ENCODE data around the gene ZKSCAN4.

The ZKSCAN4 gene

GRCh38 chr6:28208111-28208659 is 43.9 kb downstream of the ZKSCAN4 start:
- DNase-seq, result peak; percentile 48

GRCh38 chr6:28207510-28208110 is 44.5 kb downstream of the ZKSCAN4 start:
- peak; percentile 59 for DNase-seq

- no peak for DNase-seq
These were observed 45.0 kb downstream of the ZKSCAN4 start for GRCh38 chr6:28206928-28207509.

GRCh38 chr6:28206527-28206926 is 45.5 kb downstream of the ZKSCAN4 start:
- no peak for DNase-seq

- no peak for DNase-seq
These were observed 46.2 kb downstream of the ZKSCAN4 start for GRCh38 chr6:28205879-28206278.

GRCh38 chr6:28203201-28203600 is 48.9 kb downstream of the ZKSCAN4 start:
- no peak for DNase-seq

GRCh38 chr6:28200020-28200419 is 52.0 kb downstream of the ZKSCAN4 start:
- DNase-seq, result no peak
